ENCODE measurements around the gene EFCAB5. TPM values are rescaled to one million over a fixed set of nuclear protein-coding genes. Genes with fewer than 3 reads are reported as not detected.

Gene EFCAB5
- total and polyA plus RNA-seq, 2 experiments from 2014 or later: 0.68 TPM; not detected in 1

- Mint-ChIP-seq H3K4me3 (no peak overlapping the region), H3K27ac (no peak overlapping the region), H3K4me1 (no peaks in the 10 kb centered on the region), H3K27me3 (ENCODE audit: insufficient read depth, low read depth, poor library complexity) (no peaks in the 10 kb centered on the region), H3K9me3 (peaks cover 25% of the 10 kb centered on the region), H3K36me3 (ENCODE audit: low read depth) (peaks cover 19% of the 10 kb centered on the region)
- no peaks in the 10 kb centered on the region for H3K36me3 ChIP-seq (ENCODE audit: insufficient read depth)
- no peak overlapping the region for H3K27ac ChIP-seq (ENCODE audit: low read depth)
- no peaks in the 10 kb centered on the region for H3K27me3 ChIP-seq (ENCODE audit: insufficient read depth)
- TF ChIP-seq STAT1 (IDR thresholded peaks at IDR 0.05; ENCODE audit: unreplicated experiment): no peak
- TF ChIP-seq EZH2 (IDR thresholded peaks at IDR 0.05; ENCODE audit: low read depth, unreplicated experiment): no peak
- no peak for TF ChIP-seq POLR2AphosphoS5 (IDR thresholded peaks at IDR 0.05; ENCODE audit: low read depth)
- no peak for TF ChIP-seq CREB1 (CRISPR knock-in tag; IDR thresholded peaks at IDR 0.05; ENCODE audit: low read depth)
- TF ChIP-seq, protein P1, sequence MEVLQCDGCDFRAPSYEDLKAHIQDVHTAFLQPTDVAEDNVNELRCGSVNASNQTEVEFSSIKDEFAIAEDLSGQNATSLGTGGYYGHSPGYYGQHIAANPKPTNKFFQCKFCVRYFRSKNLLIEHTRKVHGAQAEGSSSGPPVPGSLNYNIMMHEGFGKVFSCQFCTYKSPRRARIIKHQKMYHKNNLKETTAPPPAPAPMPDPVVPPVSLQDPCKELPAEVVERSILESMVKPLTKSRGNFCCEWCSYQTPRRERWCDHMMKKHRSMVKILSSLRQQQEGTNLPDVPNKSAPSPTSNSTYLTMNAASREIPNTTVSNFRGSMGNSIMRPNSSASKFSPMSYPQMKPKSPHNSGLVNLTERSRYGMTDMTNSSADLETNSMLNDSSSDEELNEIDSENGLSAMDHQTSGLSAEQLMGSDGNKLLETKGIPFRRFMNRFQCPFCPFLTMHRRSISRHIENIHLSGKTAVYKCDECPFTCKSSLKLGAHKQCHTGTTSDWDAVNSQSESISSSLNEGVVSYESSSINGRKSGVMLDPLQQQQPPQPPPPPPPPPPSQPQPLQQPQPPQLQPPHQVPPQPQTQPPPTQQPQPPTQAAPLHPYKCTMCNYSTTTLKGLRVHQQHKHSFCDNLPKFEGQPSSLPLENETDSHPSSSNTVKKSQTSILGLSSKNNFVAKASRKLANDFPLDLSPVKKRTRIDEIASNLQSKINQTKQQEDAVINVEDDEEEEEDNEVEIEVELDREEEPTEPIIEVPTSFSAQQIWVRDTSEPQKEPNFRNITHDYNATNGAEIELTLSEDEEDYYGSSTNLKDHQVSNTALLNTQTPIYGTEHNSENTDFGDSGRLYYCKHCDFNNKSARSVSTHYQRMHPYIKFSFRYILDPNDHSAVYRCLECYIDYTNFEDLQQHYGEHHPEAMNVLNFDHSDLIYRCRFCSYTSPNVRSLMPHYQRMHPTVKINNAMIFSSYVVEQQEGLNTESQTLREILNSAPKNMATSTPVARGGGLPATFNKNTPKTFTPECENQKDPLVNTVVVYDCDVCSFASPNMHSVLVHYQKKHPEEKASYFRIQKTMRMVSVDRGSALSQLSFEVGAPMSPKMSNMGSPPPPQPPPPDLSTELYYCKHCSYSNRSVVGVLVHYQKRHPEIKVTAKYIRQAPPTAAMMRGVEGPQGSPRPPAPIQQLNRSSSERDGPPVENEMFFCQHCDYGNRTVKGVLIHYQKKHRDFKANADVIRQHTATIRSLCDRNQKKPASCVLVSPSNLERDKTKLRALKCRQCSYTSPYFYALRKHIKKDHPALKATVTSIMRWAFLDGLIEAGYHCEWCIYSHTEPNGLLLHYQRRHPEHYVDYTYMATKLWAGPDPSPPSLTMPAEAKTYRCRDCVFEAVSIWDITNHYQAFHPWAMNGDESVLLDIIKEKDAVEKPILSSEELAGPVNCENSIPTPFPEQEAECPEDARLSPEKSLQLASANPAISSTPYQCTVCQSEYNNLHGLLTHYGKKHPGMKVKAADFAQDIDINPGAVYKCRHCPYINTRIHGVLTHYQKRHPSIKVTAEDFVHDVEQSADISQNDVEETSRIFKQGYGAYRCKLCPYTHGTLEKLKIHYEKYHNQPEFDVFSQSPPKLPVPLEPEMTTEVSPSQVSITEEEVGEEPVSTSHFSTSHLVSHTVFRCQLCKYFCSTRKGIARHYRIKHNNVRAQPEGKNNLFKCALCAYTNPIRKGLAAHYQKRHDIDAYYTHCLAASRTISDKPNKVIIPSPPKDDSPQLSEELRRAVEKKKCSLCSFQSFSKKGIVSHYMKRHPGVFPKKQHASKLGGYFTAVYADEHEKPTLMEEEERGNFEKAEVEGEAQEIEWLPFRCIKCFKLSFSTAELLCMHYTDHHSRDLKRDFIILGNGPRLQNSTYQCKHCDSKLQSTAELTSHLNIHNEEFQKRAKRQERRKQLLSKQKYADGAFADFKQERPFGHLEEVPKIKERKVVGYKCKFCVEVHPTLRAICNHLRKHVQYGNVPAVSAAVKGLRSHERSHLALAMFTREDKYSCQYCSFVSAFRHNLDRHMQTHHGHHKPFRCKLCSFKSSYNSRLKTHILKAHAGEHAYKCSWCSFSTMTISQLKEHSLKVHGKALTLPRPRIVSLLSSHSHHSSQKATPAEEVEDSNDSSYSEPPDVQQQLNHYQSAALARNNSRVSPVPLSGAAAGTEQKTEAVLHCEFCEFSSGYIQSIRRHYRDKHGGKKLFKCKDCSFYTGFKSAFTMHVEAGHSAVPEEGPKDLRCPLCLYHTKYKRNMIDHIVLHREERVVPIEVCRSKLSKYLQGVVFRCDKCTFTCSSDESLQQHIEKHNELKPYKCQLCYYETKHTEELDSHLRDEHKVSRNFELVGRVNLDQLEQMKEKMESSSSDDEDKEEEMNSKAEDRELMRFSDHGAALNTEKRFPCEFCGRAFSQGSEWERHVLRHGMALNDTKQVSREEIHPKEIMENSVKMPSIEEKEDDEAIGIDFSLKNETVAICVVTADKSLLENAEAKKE (CRISPR knock-in tag; IDR thresholded peaks at IDR 0.05): no peak
- no peak for TF ChIP-seq JUNB (IDR thresholded peaks at IDR 0.05; ENCODE audit: unreplicated experiment)
- no peak for DNase-seq (ENCODE audit: low spot score)
- no peaks in the 10 kb centered on the region for H3K4me1 ChIP-seq (ENCODE audit: insufficient read depth)
- peaks cover 12% of the 10 kb centered on the region; the same call in 1 of the 2 replicates for H3K79me2 ChIP-seq (replicated peaks; ENCODE audit: insufficient read depth)
- H4K20me1 ChIP-seq (replicated peaks; ENCODE audit: insufficient read depth): no peaks in the 10 kb centered on the region
- H3F3A ChIP-seq (replicated peaks; ENCODE audit: low read depth): no peaks in the 10 kb centered on the region
- no peak overlapping the region for H3K4me3 ChIP-seq
- H2AFZ ChIP-seq: no peak overlapping the region
- no peaks in the 10 kb centered on the region for H3K9me2 ChIP-seq (ENCODE audit: insufficient read depth)
- ATAC-seq: no peak
- no peak overlapping the region for H3K4me2 ChIP-seq
Observed at GRCh38 chr17:29905086-29905878, 36.2 kb upstream of the EFCAB5 start.

All from GM23338 (cell line).